Central memory CD8-positive, alpha-beta T cell (primary cell): ENCODE measurements around the gene PIP4P1.
A peak's percentile ranks its signal among the peaks of the same experiment; 100 is the strongest.

Source experiments
- ATAC-seq: fragments of 150-1000 bp; cut with Tn5 transposase; replicated peaks from 2 replicates; pipeline ENCODE4 v1.10.0; 2022; ENCODE audit warnings: mild to moderate bottlenecking, moderate FRiP score, moderate number of reproducible peaks; ENCODE audit not compliant: poor library complexity, severe bottlenecking; ENCODE audit errors: extremely low read depth
- DNase-seq, 2 donors: peaks; one replicate each; pipeline ENCODE4 v3.0.0; 2021; ENCODE audit warnings: low spot score in 2 of 2
- H3K27ac Mint-ChIP-seq: one replicate; pipeline ENCODE4 v1.8.0; 2022; ENCODE audit warnings: low read depth, mild to moderate bottlenecking, moderate library complexity, mixed read lengths
- H3K27me3 Mint-ChIP-seq: one replicate; pipeline ENCODE4 v1.8.0; 2022; ENCODE audit warnings: mixed read lengths
- H3K36me3 Mint-ChIP-seq: one replicate; pipeline ENCODE4 v1.8.0; 2022; ENCODE audit warnings: mild to moderate bottlenecking, moderate library complexity, mixed read lengths; ENCODE audit not compliant: insufficient read depth
- H3K4me1 Mint-ChIP-seq: one replicate; pipeline ENCODE4 v1.8.0; 2022; ENCODE audit warnings: mixed read lengths
- H3K4me3 Mint-ChIP-seq: one replicate; pipeline ENCODE4 v1.8.0; 2022; ENCODE audit warnings: mild to moderate bottlenecking, moderate library complexity, mixed read lengths
- H3K9me3 Mint-ChIP-seq: one replicate; pipeline ENCODE4 v1.8.0; 2022; ENCODE audit warnings: mixed read lengths

The PIP4P1 gene

DNA sequence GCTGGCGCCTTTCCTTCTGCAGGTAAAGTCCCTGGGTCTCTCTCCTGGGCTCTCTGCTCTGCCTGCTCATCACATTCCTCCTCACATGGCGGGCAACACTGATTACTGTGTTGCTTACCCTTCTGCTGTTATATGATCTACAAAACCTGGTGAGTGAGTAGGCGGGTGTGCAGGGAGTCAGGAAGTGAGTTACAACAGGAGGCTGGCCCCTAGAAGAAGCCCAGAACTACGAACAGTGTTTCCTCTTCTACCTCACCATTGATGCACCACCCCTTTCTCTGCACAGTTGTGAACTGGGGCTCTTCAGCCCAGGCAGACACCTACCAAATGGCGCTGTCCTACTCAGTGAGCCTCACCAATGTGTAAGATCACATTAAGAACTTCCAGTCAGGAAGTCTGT, 20.4 kb downstream of the PIP4P1 start:
- ATAC-seq (peak; percentile 71), DNase-seq (no peak)
- no peaks in the 10 kb centered on the region for H3K27me3 Mint-ChIP-seq
- H3K9me3 Mint-ChIP-seq, result no peaks in the 10 kb centered on the region
- peaks cover 13% of the 10 kb centered on the region for H3K4me1 Mint-ChIP-seq
- H3K4me3 Mint-ChIP-seq, result peak overlapping the region; percentile 55
- H3K27ac Mint-ChIP-seq, result no peak overlapping the region
- no peaks in the 10 kb centered on the region for H3K36me3 Mint-ChIP-seq

DNA sequence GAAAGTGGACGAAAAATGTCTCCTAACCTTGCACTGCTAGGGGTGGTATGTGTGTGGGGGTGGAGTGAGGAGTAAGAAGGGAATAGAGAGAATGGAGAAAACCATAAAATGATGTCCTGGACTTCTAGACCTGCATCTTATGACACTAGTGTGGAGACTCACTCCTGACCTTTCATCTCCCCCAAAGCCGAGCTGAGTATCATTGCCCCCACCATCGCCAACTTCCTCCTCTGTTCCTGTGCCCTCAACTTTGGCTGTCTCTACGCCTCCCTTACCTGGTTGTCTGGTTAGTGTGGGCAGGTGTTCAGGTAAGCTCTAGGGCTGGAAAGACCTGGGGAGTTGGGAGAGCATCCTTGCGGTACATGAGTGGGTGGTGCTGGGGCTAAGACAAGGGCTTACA, 20.8 kb downstream of the PIP4P1 start:
- DNase-seq (no peak), ATAC-seq (no peak)
- no peaks in the 10 kb centered on the region for H3K27me3 Mint-ChIP-seq
- peaks cover 13% of the 10 kb centered on the region for H3K4me1 Mint-ChIP-seq
- no peak overlapping the region for H3K27ac Mint-ChIP-seq
- no peaks in the 10 kb centered on the region for H3K36me3 Mint-ChIP-seq
- no peaks in the 10 kb centered on the region for H3K9me3 Mint-ChIP-seq
- peak overlapping the region; percentile 55 for H3K4me3 Mint-ChIP-seq

GRCh38 chr14:20438664-20439063, 22.6 kb downstream of the PIP4P1 start:
- Mint-ChIP-seq H3K4me3 (no peak overlapping the region), H3K27me3 (no peaks in the 10 kb centered on the region), H3K36me3 (no peaks in the 10 kb centered on the region), H3K4me1 (peaks cover 13% of the 10 kb centered on the region), H3K27ac (no peak overlapping the region), H3K9me3 (no peaks in the 10 kb centered on the region)
- ATAC-seq (no peak), DNase-seq (no peak)

GRCh38 chr14:20436363-20436755, 24.9 kb downstream of the PIP4P1 start:
- DNase-seq, result no peak
- no peaks in the 10 kb centered on the region for H3K36me3 Mint-ChIP-seq
- no peak overlapping the region for H3K27ac Mint-ChIP-seq

GRCh38 chr14:20435582-20436362, 25.5 kb downstream of the PIP4P1 start, which contains the start of gene KLHL33:
Gene KLHL33, minus strand, starts transcription at chr14:20436166. Its CDS starts 355 bp downstream, at chr14:20435811.
- H3K27ac Mint-ChIP-seq, result no peak within 1 kb of the TSS
- no peak for DNase-seq

More at GRCh38 chr14:20436363-20436755, 24.9 kb downstream of the PIP4P1 start:
- Mint-ChIP-seq H3K4me3 (no peak overlapping the region), H3K9me3 (no peaks in the 10 kb centered on the region), H3K27me3 (no peaks in the 10 kb centered on the region), H3K4me1 (peaks cover 13% of the 10 kb centered on the region)
- ATAC-seq, result no peak

DNA sequence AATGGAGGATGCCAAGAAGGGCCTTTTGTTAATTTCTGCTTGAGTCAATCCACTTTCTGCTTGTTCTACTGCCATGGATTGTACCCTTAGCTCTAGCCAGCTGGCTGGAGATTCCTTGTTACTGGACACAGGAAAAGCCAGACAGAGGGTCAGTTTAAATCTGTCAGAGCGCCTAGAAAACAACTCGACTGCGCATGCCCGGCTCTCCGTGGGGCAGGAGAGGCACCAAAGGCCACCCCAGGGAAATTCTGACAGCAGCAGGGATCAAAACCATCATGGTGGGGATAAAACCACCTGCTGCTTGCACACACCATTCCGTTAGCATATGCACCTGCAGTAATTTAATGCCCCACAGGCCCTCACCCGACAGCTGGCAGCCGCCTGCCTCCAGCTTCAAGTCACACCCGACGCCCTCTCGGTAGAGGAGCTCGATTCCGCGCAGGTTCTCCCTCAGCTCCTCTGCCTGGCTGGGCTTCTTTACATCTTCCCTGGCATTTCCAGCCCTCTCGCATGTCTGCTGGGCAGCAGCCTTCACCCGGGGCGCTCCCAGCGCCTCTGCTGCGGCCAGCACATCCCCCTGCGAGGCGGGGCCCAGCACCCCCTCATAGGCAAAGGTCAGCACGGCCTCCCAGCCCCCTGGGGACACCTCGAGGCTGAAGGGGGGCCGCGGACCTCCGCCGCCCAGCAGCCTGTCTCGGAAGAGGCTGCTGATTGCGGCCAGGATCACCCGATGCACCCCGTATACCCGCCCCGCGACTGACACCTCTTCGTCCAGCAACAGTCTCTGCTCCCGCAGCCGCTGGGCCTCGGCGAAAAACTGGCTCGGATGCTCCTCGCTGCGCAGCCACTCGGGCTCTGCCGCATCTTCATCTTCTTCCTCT, 26.3 kb downstream of the PIP4P1 start:
- no peaks in the 10 kb centered on the region for H3K36me3 Mint-ChIP-seq
- H3K27ac Mint-ChIP-seq, result no peak overlapping the region
- H3K9me3 Mint-ChIP-seq, result no peaks in the 10 kb centered on the region
- H3K4me3 Mint-ChIP-seq, result no peak overlapping the region
- ATAC-seq (no peak), DNase-seq (no peak)
- no peaks in the 10 kb centered on the region for H3K27me3 Mint-ChIP-seq
- H3K4me1 Mint-ChIP-seq, result peaks cover 1% of the 10 kb centered on the region

More at GRCh38 chr14:20435582-20436362, 25.5 kb downstream of the PIP4P1 start, which contains the start of gene KLHL33:
- Mint-ChIP-seq H3K36me3 (no peaks in the 10 kb centered on the region), H3K4me3 (no peak within 1 kb of the TSS), H3K27me3 (no peaks in the 10 kb centered on the region), H3K4me1 (peaks cover 10% of the 10 kb centered on the region), H3K9me3 (no peaks in the 10 kb centered on the region)
- ATAC-seq, result no peak

- no peak overlapping the region for H3K27ac Mint-ChIP-seq
- H3K9me3 Mint-ChIP-seq, result no peaks in the 10 kb centered on the region
- DNase-seq (no peak), ATAC-seq (no peak)
- no peaks in the 10 kb centered on the region for H3K27me3 Mint-ChIP-seq
- H3K4me3 Mint-ChIP-seq, result no peak overlapping the region
- H3K4me1 Mint-ChIP-seq, result peaks cover 15% of the 10 kb centered on the region
- H3K36me3 Mint-ChIP-seq, result no peaks in the 10 kb centered on the region
Measured at GRCh38 chr14:20429801-20430669, 31.2 kb downstream of the PIP4P1 start.

DNA sequence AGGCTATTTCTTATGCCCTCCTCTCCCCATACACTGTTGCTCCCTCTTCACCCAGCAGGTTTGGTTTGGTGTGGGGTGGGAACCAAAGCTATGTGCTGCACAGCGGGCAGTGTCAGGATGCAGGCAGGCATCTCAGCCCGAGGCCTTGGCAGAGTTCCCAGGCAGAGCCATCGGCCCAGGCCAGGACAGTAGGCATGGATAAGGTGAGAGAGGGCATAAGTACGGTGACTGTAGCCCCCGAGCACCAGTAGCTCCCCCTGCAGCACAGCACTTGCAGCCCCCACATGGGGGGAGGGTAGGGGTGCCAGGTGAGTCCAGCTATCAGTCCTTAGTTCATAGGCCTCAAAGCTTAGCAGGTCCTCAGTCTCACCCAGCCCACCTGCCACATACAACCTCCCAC, 32.4 kb downstream of the PIP4P1 start:
- no peaks in the 10 kb centered on the region for H3K9me3 Mint-ChIP-seq
- no peaks in the 10 kb centered on the region for H3K36me3 Mint-ChIP-seq
- H3K27me3 Mint-ChIP-seq, result no peaks in the 10 kb centered on the region
- no peak for ATAC-seq
- no peak for DNase-seq
- H3K27ac Mint-ChIP-seq, result no peak overlapping the region
- H3K4me1 Mint-ChIP-seq, result peaks cover 15% of the 10 kb centered on the region
- H3K4me3 Mint-ChIP-seq, result no peak overlapping the region

GRCh38 chr14:20428010-20428365, 33.2 kb downstream of the PIP4P1 start:
- Mint-ChIP-seq H3K4me1 (peaks cover 15% of the 10 kb centered on the region), H3K27me3 (no peaks in the 10 kb centered on the region), H3K9me3 (no peaks in the 10 kb centered on the region), H3K36me3 (no peaks in the 10 kb centered on the region), H3K4me3 (no peak overlapping the region), H3K27ac (peak overlapping the region; percentile 57)
- ATAC-seq, result no peak
- DNase-seq, result no peak

DNA sequence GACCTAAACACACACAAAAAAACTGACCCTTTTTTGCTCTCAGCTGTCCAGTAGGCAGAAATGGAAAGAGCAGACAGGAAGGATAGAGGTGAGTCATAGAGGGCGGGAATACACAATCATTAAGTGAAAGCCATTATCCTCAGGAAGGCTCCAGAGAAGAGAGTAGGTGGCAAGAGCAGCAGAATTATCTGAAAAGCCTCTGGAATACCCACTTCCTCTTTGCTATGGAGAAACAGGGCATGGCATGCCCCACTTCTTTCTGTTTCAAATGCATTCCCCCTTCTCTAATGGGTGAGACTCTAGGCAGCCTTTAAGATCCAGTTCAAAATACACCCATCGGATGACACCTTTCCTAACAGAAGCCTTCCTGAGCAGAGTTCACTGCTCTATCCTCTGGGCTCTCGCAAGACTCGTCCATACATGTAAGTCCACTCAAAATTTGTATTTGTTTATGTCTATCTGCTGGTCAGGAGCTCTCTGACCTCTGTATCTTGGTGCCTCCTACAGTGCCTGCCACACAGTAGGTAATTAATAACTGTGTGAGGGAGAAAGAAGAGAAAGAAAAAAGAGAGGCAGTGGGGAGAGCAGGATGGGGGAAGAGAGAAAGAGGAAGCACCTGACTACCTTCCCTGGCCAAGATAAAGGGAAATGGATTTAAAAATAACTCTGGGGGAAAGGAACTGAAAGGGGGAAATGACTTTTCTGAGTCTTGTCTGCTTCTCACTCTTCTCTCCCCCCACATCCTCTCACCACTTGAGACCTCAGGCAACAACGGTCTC, 33.8 kb downstream of the PIP4P1 start:
- no peak for DNase-seq

DNA sequence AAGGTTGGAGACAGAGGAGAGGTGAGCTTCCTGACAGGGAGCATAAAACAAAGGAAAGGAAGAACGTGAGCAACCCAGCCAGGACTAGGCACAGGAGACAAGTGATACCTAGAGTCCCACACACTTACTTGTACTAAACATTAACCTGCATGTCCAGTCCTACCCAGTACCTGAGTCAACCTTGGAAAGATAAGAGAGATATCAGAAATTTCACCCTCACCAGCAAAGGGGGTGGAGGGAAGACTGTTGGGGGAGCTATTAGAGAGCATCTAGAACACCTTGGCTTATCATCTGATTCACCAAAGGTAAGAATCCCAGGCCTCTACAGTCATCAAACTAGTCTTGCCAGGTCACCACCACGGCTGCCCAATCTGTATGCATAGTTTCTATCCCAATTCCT, 36.4 kb downstream of the PIP4P1 start:
- Mint-ChIP-seq H3K27ac (no peak overlapping the region), H3K36me3 (no peaks in the 10 kb centered on the region), H3K9me3 (no peaks in the 10 kb centered on the region), H3K4me1 (peaks cover 15% of the 10 kb centered on the region), H3K27me3 (no peaks in the 10 kb centered on the region), H3K4me3 (no peak overlapping the region)
- DNase-seq, result no peak
- ATAC-seq, result no peak

More for the DNA sequence above, 33.8 kb downstream of the PIP4P1 start:
- Mint-ChIP-seq H3K27me3 (no peaks in the 10 kb centered on the region), H3K4me1 (peaks cover 15% of the 10 kb centered on the region), H3K27ac (peak overlapping the region; percentile 57), H3K36me3 (no peaks in the 10 kb centered on the region), H3K9me3 (no peaks in the 10 kb centered on the region), H3K4me3 (no peak overlapping the region)
- ATAC-seq, result peak; percentile 32
